ENCODE data around the gene SINHCAF.

The SINHCAF gene

GRCh38 chr12:31337952-31338351 is 12.0 kb upstream of the SINHCAF start:
- DNase-seq (ENCODE audit: low read depth in 3 of 3) = no peak

GRCh38 chr12:31331242-31331641 is 5.3 kb upstream of the SINHCAF start:
- DNase-seq (ENCODE audit: low read depth in 3 of 3) = no peak

- no peak for DNase-seq (ENCODE audit: low read depth in 3 of 3)
Observed at GRCh38 chr12:31326736-31327659, 1.0 kb upstream of the SINHCAF start.

- peak in 2 of 3 experiments; percentile 15 to 33 for DNase-seq (ENCODE audit: low read depth in 3 of 3)
Observed at GRCh38 chr12:31325524-31325875, 450 bp downstream of the SINHCAF start.

GRCh38 chr12:31324845-31325523 is 966 bp downstream of the SINHCAF start:
- peak; percentile 25 to 39 (median 32) for DNase-seq (ENCODE audit: low read depth in 3 of 3)

GRCh38 chr12:31324116-31324844 is 1.7 kb downstream of the SINHCAF start:
- DNase-seq (ENCODE audit: low read depth in 3 of 3) = peak; percentile 46 to 56 (median 51)

- peak in 2 of 3 experiments; percentile 26 to 36 for DNase-seq (ENCODE audit: low read depth in 3 of 3)
Observed at GRCh38 chr12:31323391-31324115, 2.4 kb downstream of the SINHCAF start.

- no peak for DNase-seq (ENCODE audit: low read depth in 3 of 3)
Observed at GRCh38 chr12:31322801-31323207, 3.1 kb downstream of the SINHCAF start.

- DNase-seq (ENCODE audit: low read depth in 3 of 3) = no peak
Observed at GRCh38 chr12:31321897-31322228, 4.1 kb downstream of the SINHCAF start.

- no peak for DNase-seq (ENCODE audit: low read depth in 3 of 3)
Observed at GRCh38 chr12:31321186-31321896, 4.6 kb downstream of the SINHCAF start.

GRCh38 chr12:31318657-31319269 is 7.2 kb downstream of the SINHCAF start:
- DNase-seq (ENCODE audit: low read depth in 3 of 3) = no peak

GRCh38 chr12:31317471-31318395 is 8.2 kb downstream of the SINHCAF start:
- no peak for DNase-seq (ENCODE audit: low read depth in 3 of 3)

- no peak for DNase-seq (ENCODE audit: low read depth in 3 of 3)
Observed at GRCh38 chr12:31316891-31317290, 9.1 kb downstream of the SINHCAF start.

GRCh38 chr12:31315784-31316465 is 10.0 kb downstream of the SINHCAF start:
- no peak for DNase-seq (ENCODE audit: low read depth in 3 of 3)

- no peak for DNase-seq (ENCODE audit: low read depth in 3 of 3)
Observed at GRCh38 chr12:31315044-31315715, 10.8 kb downstream of the SINHCAF start.

- DNase-seq (ENCODE audit: low read depth in 3 of 3) = no peak
Observed at GRCh38 chr12:31312431-31312830, 13.5 kb downstream of the SINHCAF start.

GRCh38 chr12:31311634-31312258 is 14.2 kb downstream of the SINHCAF start:
- no peak for DNase-seq (ENCODE audit: low read depth in 3 of 3)

GRCh38 chr12:31310488-31310887 is 15.5 kb downstream of the SINHCAF start:
- no peak for DNase-seq (ENCODE audit: low read depth in 3 of 3)
